H9 (cell line): Measurements from ENCODE around the gene ERC2. TPM values are rescaled to one million over a fixed set of nuclear protein-coding genes. Genes with fewer than 3 reads are reported as not detected.

Experiments used
- DNase-seq: peaks from one replicate; pipeline ENCODE4 v3.0.0-alpha.2; 2017
- H2AFZ ChIP-seq: one replicate; pipeline ENCODE4 v1.6.1; 2013; ENCODE audit warnings: mild to moderate bottlenecking, low read length, control low read depth, moderate library complexity
- H2AK5ac ChIP-seq: 2 replicates; pipeline ENCODE4 v1.6.1; 2013; ENCODE audit warnings: low read length, control low read depth, mixed read lengths; ENCODE audit not compliant: insufficient read length
- H2BK120ac ChIP-seq: one replicate; pipeline ENCODE4 v1.6.1; 2013; ENCODE audit warnings: low read depth, mild to moderate bottlenecking, low read length, control low read depth, inconsistent platforms; ENCODE audit not compliant: poor library complexity, severe bottlenecking
- H2BK12ac ChIP-seq: 2 replicates; pipeline ENCODE4 v1.6.1; 2013; ENCODE audit warnings: low read length, control low read depth, mixed read lengths, low read depth; ENCODE audit not compliant: insufficient read length
- H2BK15ac ChIP-seq: 2 replicates; pipeline ENCODE4 v1.6.1; 2013; ENCODE audit warnings: low read depth, low read length, control low read depth
- H2BK20ac ChIP-seq: one replicate; pipeline ENCODE4 v1.6.1; 2013; ENCODE audit warnings: low read depth, mild to moderate bottlenecking, low read length, control low read depth, inconsistent platforms; ENCODE audit not compliant: poor library complexity, severe bottlenecking
- H2BK5ac ChIP-seq: 2 replicates; pipeline ENCODE4 v1.6.1; 2013; ENCODE audit warnings: low read length, control low read depth, mixed read lengths; ENCODE audit not compliant: insufficient read length
- H3K14ac ChIP-seq: 2 replicates; pipeline ENCODE4 v1.6.1; 2013; ENCODE audit warnings: low read length, control low read depth; ENCODE audit not compliant: insufficient read depth
- H3K18ac ChIP-seq: 2 replicates; pipeline ENCODE4 v1.6.1; 2013; ENCODE audit warnings: low read depth, mild to moderate bottlenecking, mixed read lengths, low read length, control low read depth; ENCODE audit not compliant: insufficient read length
- H3K23ac ChIP-seq: 2 replicates; pipeline ENCODE4 v1.6.1; 2013; ENCODE audit warnings: low read length, control low read depth, mixed read lengths, low read depth; ENCODE audit not compliant: insufficient read length
- H3K23me2 ChIP-seq: 2 replicates; pipeline ENCODE4 v1.6.1; 2013; ENCODE audit warnings: low read depth, mild to moderate bottlenecking, mixed read lengths, low read length, control low read depth; ENCODE audit not compliant: insufficient read length, poor library complexity, severe bottlenecking
- H3K27ac ChIP-seq: 2 replicates; pipeline ENCODE4 v1.5.1; 2013; ENCODE audit warnings: low read length, control low read depth, mixed read lengths, low read depth; ENCODE audit not compliant: insufficient read length
- H3K27me3 ChIP-seq: 2 replicates; pipeline ENCODE4 v1.6.1; 2013; ENCODE audit warnings: low read length, control low read depth, inconsistent platforms; ENCODE audit not compliant: insufficient read depth
- H3K4ac ChIP-seq: 2 replicates; pipeline ENCODE4 v1.6.1; 2013; ENCODE audit warnings: low read depth, mild to moderate bottlenecking, control low read depth, inconsistent platforms, low read length, moderate library complexity
- H3K4me1 ChIP-seq: 2 replicates; pipeline ENCODE4 v1.6.1; 2013; ENCODE audit warnings: low read length, control low read depth, inconsistent platforms; ENCODE audit not compliant: insufficient read depth
- H3K4me2 ChIP-seq: 2 replicates; pipeline ENCODE4 v1.6.1; 2013; ENCODE audit warnings: low read length, control low read depth, mixed read lengths; ENCODE audit not compliant: insufficient read length, insufficient read depth
- H3K56ac ChIP-seq: 2 replicates; pipeline ENCODE4 v1.6.1; 2013; ENCODE audit warnings: low read depth, mild to moderate bottlenecking, mixed read lengths, low read length, control low read depth; ENCODE audit not compliant: insufficient read length
- H3K79me1 ChIP-seq: 2 replicates; pipeline ENCODE4 v1.6.1; 2013; ENCODE audit warnings: low read depth, mild to moderate bottlenecking, moderate library complexity, low read length, control low read depth, inconsistent platforms; ENCODE audit not compliant: insufficient read depth, poor library complexity, severe bottlenecking
- H3K79me2 ChIP-seq: 2 replicates; pipeline ENCODE4 v1.6.1; 2013; ENCODE audit warnings: low read length, control low read depth, inconsistent platforms; ENCODE audit not compliant: insufficient read depth
- H3K9ac ChIP-seq: 2 replicates; pipeline ENCODE4 v1.6.1; 2013; ENCODE audit warnings: low read length, control low read depth, mixed read lengths; ENCODE audit not compliant: insufficient read length; ENCODE audit errors: extremely low read depth
- H3K9me3 ChIP-seq: one replicate; pipeline ENCODE4 v1.6.1; 2013; ENCODE audit warnings: low read depth, low read length, inconsistent platforms; ENCODE audit not compliant: control insufficient read depth
- H3T11ph ChIP-seq: one replicate; pipeline ENCODE4 v1.6.1; 2013; ENCODE audit warnings: mild to moderate bottlenecking, low read length, control low read depth, inconsistent platforms
- H4K20me1 ChIP-seq: one replicate; pipeline ENCODE4 v1.6.1; 2013; ENCODE audit not compliant: control insufficient read depth, insufficient read length, insufficient read depth
- H4K5ac ChIP-seq: 2 replicates; pipeline ENCODE4 v1.6.1; 2013; ENCODE audit warnings: low read depth, mild to moderate bottlenecking, mixed read lengths, low read length, control low read depth; ENCODE audit not compliant: insufficient read length
- H4K8ac ChIP-seq: replicated peaks from 2 replicates; pipeline ENCODE4 v1.6.1; 2013; ENCODE audit warnings: low read length, control low read depth, mixed read lengths, low read depth; ENCODE audit not compliant: insufficient read length
- H4K91ac ChIP-seq: 2 replicates; pipeline ENCODE4 v1.6.1; 2013; ENCODE audit warnings: low read depth, mild to moderate bottlenecking, moderate library complexity, mixed read lengths, low read length, control low read depth; ENCODE audit not compliant: insufficient read length
- H3K27ac Mint-ChIP-seq, 3 experiments: 2 replicates in 2 of 3; 3 replicates in 1 of 3; pipeline ENCODE4 v1.8.0; 2020 to 2021; ENCODE audit warnings: mixed read lengths in 3 of 3, mild to moderate bottlenecking in 1 of 3, moderate library complexity in 1 of 3
- H3K27me3 Mint-ChIP-seq: 2 replicates; pipeline ENCODE4 v1.8.0; 2021; ENCODE audit warnings: low read depth, mild to moderate bottlenecking, moderate library complexity, mixed read lengths
- H3K36me3 Mint-ChIP-seq, 3 experiments: 2 replicates in 2 of 3; 3 replicates in 1 of 3; pipeline ENCODE4 v1.8.0; 2020 to 2021; ENCODE audit warnings: low read depth in 3 of 3, mixed read lengths in 3 of 3; ENCODE audit not compliant: insufficient read depth in 1 of 3
- H3K4me1 Mint-ChIP-seq, 2 experiments: 2 replicates each; pipeline ENCODE4 v1.8.0; 2020; ENCODE audit warnings: mixed read lengths in 2 of 2
- H3K4me3 Mint-ChIP-seq, 2 experiments: 2 replicates in 1 of 2; 3 replicates in 1 of 2; pipeline ENCODE4 v1.8.0; 2020 to 2021; ENCODE audit warnings: mild to moderate bottlenecking in 2 of 2, mixed read lengths in 2 of 2, moderate library complexity in 1 of 2
- H3K9me3 Mint-ChIP-seq, 2 experiments: 2 replicates in 1 of 2; 3 replicates in 1 of 2; pipeline ENCODE4 v1.8.0; 2020; ENCODE audit warnings: mild to moderate bottlenecking in 2 of 2, mixed read lengths in 2 of 2, moderate library complexity in 1 of 2
- CTCF ChIP-seq: fragments of 200-600 bp; sonication (generic); conservative IDR thresholded peaks from 3 replicates; pipeline ENCODE4 v1.8.0; 2021; ENCODE audit warnings: antibody characterized with exemption, mild to moderate bottlenecking
- WGBS: extraction: QIAGEN DNeasy Blood & Tissue Kit; methylation state at CpG from one replicate; pipeline ENCODE4 v1.1.7; 2013; ENCODE audit warnings: missing lambda C conversion rate, low lambda C conversion rate, mixed read lengths; ENCODE audit not compliant: insufficient read length; ENCODE audit errors: extremely low coverage; 5-methylcytosine and 5-hydroxymethylcytosine counted together
- total RNA-seq: library from RNA; stranded (reverse); gene quantifications from 2 replicates; pipeline ENCODE4 v1.2.1, GENCODE V29; 2021

The ERC2 gene
- total RNA-seq, 1 experiment from 2014 or later: 15.4 TPM

GRCh38 chr3:55765398-55765797, 702.9 kb downstream of the ERC2 start:
- H2BK12ac ChIP-seq: no peak overlapping the region
- no peak overlapping the region for H4K91ac ChIP-seq
- H3K4me1 ChIP-seq: no peaks in the 10 kb centered on the region
- H4K20me1 ChIP-seq: no peaks in the 10 kb centered on the region
- no peak overlapping the region for H2BK5ac ChIP-seq
- no peak overlapping the region for H2BK20ac ChIP-seq
- no peak for DNase-seq
- H3K4ac ChIP-seq: no peak overlapping the region
- no peak overlapping the region for H3K9ac ChIP-seq
- no peaks in the 10 kb centered on the region for H3K23me2 ChIP-seq
- H3K9me3 ChIP-seq: no peaks in the 10 kb centered on the region
- H3K79me1 ChIP-seq: no peaks in the 10 kb centered on the region
- no peak overlapping the region for H3K4me2 ChIP-seq
- no peak overlapping the region for H3K56ac ChIP-seq
- no peak overlapping the region for H3T11ph ChIP-seq
- H2AFZ ChIP-seq: no peak overlapping the region
- no peak overlapping the region for H4K5ac ChIP-seq
- Mint-ChIP-seq H3K4me3 (no peak overlapping the region), H3K27me3 (no peaks in the 10 kb centered on the region), H3K27ac (no peak overlapping the region), H3K9me3 (no peaks in the 10 kb centered on the region), H3K36me3 (no peaks in the 10 kb centered on the region), H3K4me1 (no peaks in the 10 kb centered on the region)
- no peaks in the 10 kb centered on the region for H3K79me2 ChIP-seq
- TF ChIP-seq CTCF: no peak
- H3K27ac ChIP-seq: no peak overlapping the region
- H4K8ac ChIP-seq: no peak overlapping the region
- WGBS: no CpG with 5 or more reads among the region's 7 CpGs
- H2BK120ac ChIP-seq: no peak overlapping the region
- H2BK15ac ChIP-seq: no peak overlapping the region
- H3K14ac ChIP-seq: no peak overlapping the region
- no peak overlapping the region for H3K23ac ChIP-seq
- H3K18ac ChIP-seq: no peak overlapping the region
- H3K27me3 ChIP-seq: no peaks in the 10 kb centered on the region
- H2AK5ac ChIP-seq: no peak overlapping the region
